ENCODE measurements around the gene GDF7.

DNA sequence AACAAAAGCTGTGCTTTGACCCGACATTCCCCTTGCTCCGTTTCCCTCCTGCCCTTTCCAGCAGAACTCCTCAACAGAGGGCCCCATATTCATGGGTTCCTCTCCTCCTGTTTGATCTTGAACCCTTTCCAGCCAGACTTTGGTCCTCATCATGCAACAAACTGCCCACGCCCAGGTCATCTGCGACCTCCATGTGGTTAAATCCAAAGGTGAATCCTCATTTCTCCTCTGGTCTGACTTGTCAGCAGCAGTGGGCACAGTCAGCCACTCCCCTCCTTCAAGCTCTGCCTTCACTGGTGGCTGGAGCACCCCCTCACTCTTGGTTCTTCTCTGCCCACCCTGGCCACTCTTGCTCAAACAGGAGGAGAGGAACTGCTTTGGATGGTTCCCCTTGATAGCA, 18.7 kb upstream of the GDF7 start:
- TF ChIP-seq POLR2A (IDR thresholded peaks at IDR 0.05), result no peak
- TF ChIP-seq, protein P1, sequence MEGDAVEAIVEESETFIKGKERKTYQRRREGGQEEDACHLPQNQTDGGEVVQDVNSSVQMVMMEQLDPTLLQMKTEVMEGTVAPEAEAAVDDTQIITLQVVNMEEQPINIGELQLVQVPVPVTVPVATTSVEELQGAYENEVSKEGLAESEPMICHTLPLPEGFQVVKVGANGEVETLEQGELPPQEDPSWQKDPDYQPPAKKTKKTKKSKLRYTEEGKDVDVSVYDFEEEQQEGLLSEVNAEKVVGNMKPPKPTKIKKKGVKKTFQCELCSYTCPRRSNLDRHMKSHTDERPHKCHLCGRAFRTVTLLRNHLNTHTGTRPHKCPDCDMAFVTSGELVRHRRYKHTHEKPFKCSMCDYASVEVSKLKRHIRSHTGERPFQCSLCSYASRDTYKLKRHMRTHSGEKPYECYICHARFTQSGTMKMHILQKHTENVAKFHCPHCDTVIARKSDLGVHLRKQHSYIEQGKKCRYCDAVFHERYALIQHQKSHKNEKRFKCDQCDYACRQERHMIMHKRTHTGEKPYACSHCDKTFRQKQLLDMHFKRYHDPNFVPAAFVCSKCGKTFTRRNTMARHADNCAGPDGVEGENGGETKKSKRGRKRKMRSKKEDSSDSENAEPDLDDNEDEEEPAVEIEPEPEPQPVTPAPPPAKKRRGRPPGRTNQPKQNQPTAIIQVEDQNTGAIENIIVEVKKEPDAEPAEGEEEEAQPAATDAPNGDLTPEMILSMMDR (IDR thresholded peaks at IDR 0.05), result no peak
